HL-60 (cell line): ENCODE results near the gene TSHZ2.

Experiments
- CTCF ChIP-seq: IDR thresholded peaks from one replicate; pipeline ENCODE4 v1.5.1; 2011; ENCODE audit warnings: low read length, control low read depth, inconsistent platforms; ENCODE audit not compliant: insufficient read depth
- GABPA ChIP-seq: IDR thresholded peaks from 2 replicates; pipeline ENCODE4 v1.6.1; 2012; ENCODE audit warnings: low read depth
- POLR2AphosphoS5 ChIP-seq: IDR thresholded peaks from 2 replicates; pipeline ENCODE4 v1.6.1; 2012; ENCODE audit warnings: low read depth

GRCh38 chr20:53454675-53455276 lies 482.6 kb downstream of the TSHZ2 start:
- TF ChIP-seq CTCF, result no peak
- no peak for TF ChIP-seq POLR2AphosphoS5
- TF ChIP-seq GABPA, result no peak
